ENCODE data around the gene COG5. TPM values are rescaled to one million over a fixed set of nuclear protein-coding genes. Genes with fewer than 3 reads are reported as not detected.

The COG5 gene
- total RNA-seq, 2 experiments from 2014 or later = 40.9 to 60.2 TPM

- POLR2A ChIA-PET = interaction anchor here (0.8 to 1.7 kb wide), 3 partner anchors 8 to 96 kb away, joined by 3 to 4 read pairs (median 4); no protein-coding TSS in a partner anchor
- H3K9me3 ChIP-seq (ENCODE audit: low read length) = no peaks in the 10 kb centered on the region
- TF ChIP-seq, protein P1, sequence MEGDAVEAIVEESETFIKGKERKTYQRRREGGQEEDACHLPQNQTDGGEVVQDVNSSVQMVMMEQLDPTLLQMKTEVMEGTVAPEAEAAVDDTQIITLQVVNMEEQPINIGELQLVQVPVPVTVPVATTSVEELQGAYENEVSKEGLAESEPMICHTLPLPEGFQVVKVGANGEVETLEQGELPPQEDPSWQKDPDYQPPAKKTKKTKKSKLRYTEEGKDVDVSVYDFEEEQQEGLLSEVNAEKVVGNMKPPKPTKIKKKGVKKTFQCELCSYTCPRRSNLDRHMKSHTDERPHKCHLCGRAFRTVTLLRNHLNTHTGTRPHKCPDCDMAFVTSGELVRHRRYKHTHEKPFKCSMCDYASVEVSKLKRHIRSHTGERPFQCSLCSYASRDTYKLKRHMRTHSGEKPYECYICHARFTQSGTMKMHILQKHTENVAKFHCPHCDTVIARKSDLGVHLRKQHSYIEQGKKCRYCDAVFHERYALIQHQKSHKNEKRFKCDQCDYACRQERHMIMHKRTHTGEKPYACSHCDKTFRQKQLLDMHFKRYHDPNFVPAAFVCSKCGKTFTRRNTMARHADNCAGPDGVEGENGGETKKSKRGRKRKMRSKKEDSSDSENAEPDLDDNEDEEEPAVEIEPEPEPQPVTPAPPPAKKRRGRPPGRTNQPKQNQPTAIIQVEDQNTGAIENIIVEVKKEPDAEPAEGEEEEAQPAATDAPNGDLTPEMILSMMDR (conservative IDR thresholded peaks at IDR 0.05; ENCODE audit: low read length) = no peak
- no peak for TF ChIP-seq EZH2phosphoT487 (IDR thresholded peaks at IDR 0.05; ENCODE audit: borderline replicate concordance, low read depth, low read length)
- H3K27ac ChIP-seq (ENCODE audit: low read depth, low read length, poor library complexity, severe bottlenecking) = no peak overlapping the region
- no peaks in the 10 kb centered on the region for H3K9me2 ChIP-seq (ENCODE audit: insufficient read depth, low read length)
- H3K4me1 ChIP-seq (ENCODE audit: insufficient read depth, low read length, poor library complexity, severe bottlenecking) = no peaks in the 10 kb centered on the region
- H2AFZ ChIP-seq (ENCODE audit: low read length) = no peak overlapping the region
- H4K20me1 ChIP-seq (ENCODE audit: insufficient read depth, low read length) = no peaks in the 10 kb centered on the region
- H3K4me3 ChIP-seq (ENCODE audit: low read depth, low read length, poor library complexity, severe bottlenecking) = no peak overlapping the region
- intact Hi-C loops (cut with micrococcal nuclease; ENCODE audit: unreplicated experiment) = no loop called here
- H3K79me2 ChIP-seq (ENCODE audit: insufficient read depth, low read depth, low read length) = no peaks in the 10 kb centered on the region
- DNase-seq (ENCODE audit: low spot score) = no peak
- BruUV-seq (replicated peaks) = no TSS peak
- CTCF ChIA-PET (ENCODE audit: unreplicated experiment) = no interaction called here
- H3K36me3 ChIP-seq (ENCODE audit: insufficient read depth, low read length) = no peaks in the 10 kb centered on the region; the same call in 1 of the 2 replicates
- H3K4me2 ChIP-seq (ENCODE audit: low read length) = no peak overlapping the region
Observed at GRCh38 chr7:107291434-107291833, 272.3 kb downstream of the COG5 start.

GRCh38 chr7:107286751-107287621 is 276.7 kb downstream of the COG5 start:
- Histone ChIP-seq H3K79me2 (ENCODE audit: insufficient read depth, low read depth, low read length) (no peaks in the 10 kb centered on the region), H3K9me2 (ENCODE audit: insufficient read depth, low read length) (no peaks in the 10 kb centered on the region), H3K4me1 (ENCODE audit: insufficient read depth, low read length, poor library complexity, severe bottlenecking) (no peaks in the 10 kb centered on the region), H2AFZ (ENCODE audit: low read length) (no peak overlapping the region), H3K27ac (ENCODE audit: low read depth, low read length, poor library complexity, severe bottlenecking) (no peak overlapping the region), H4K20me1 (ENCODE audit: insufficient read depth, low read length) (no peaks in the 10 kb centered on the region), H3K9me3 (ENCODE audit: low read length) (no peaks in the 10 kb centered on the region), H3K4me2 (ENCODE audit: low read length) (no peak overlapping the region), H3K36me3 (ENCODE audit: insufficient read depth, low read length) (no peaks in the 10 kb centered on the region; the same call in 1 of the 2 replicates), H3K4me3 (ENCODE audit: low read depth, low read length, poor library complexity, severe bottlenecking) (no peak overlapping the region)
- CTCF ChIA-PET (ENCODE audit: unreplicated experiment) = no interaction called here
- BruUV-seq (replicated peaks) = no TSS peak
- intact Hi-C loops (cut with micrococcal nuclease; ENCODE audit: unreplicated experiment) = no loop called here
- POLR2A ChIA-PET = no interaction called here
- no peak for TF ChIP-seq EZH2phosphoT487 (IDR thresholded peaks at IDR 0.05; ENCODE audit: borderline replicate concordance, low read depth, low read length)
- no peak for DNase-seq (ENCODE audit: low spot score)

- Histone ChIP-seq H3K9me3 (ENCODE audit: low read length) (no peaks in the 10 kb centered on the region), H3K9me2 (ENCODE audit: insufficient read depth, low read length) (no peaks in the 10 kb centered on the region), H3K4me2 (ENCODE audit: low read length) (no peak overlapping the region), H3K79me2 (ENCODE audit: insufficient read depth, low read depth, low read length) (no peaks in the 10 kb centered on the region), H2AFZ (ENCODE audit: low read length) (no peak overlapping the region), H3K27ac (ENCODE audit: low read depth, low read length, poor library complexity, severe bottlenecking) (no peak overlapping the region), H3K4me3 (ENCODE audit: low read depth, low read length, poor library complexity, severe bottlenecking) (no peak overlapping the region), H4K20me1 (ENCODE audit: insufficient read depth, low read length) (no peaks in the 10 kb centered on the region), H3K36me3 (ENCODE audit: insufficient read depth, low read length) (no peaks in the 10 kb centered on the region), H3K4me1 (ENCODE audit: insufficient read depth, low read length, poor library complexity, severe bottlenecking) (no peaks in the 10 kb centered on the region)
- intact Hi-C loops (cut with micrococcal nuclease; ENCODE audit: unreplicated experiment) = no loop called here
- DNase-seq (ENCODE audit: low spot score) = no peak
- ChIA-PET CTCF (ENCODE audit: unreplicated experiment) (no interaction called here), POLR2A (no interaction called here)
- TF ChIP-seq EZH2phosphoT487 (IDR thresholded peaks at IDR 0.05; ENCODE audit: borderline replicate concordance, low read depth, low read length) = no peak
- TF ChIP-seq, protein P1 (conservative IDR thresholded peaks at IDR 0.05; ENCODE audit: low read length) = no peak
- no TSS peak for BruUV-seq (replicated peaks)
Observed at GRCh38 chr7:107284911-107285479, 278.7 kb downstream of the COG5 start.

Data from OCI-LY7 (cell line).